NCI-H1092 (cell line): ENCODE measurements around the gene FMNL2.

ENCODE experiments used
- DNase-seq: peaks from one replicate; lab custom pipeline; 2025; lab: John Stamatoyannopoulos, UW

FMNL2 gene

GRCh38 chr2:152558158-152558984 lies 223.4 kb downstream of the FMNL2 start:
- DNase-seq, result no peak

GRCh38 chr2:152559008-152559407 lies 224.0 kb downstream of the FMNL2 start:
- DNase-seq, result no peak

GRCh38 chr2:152560166-152560565 lies 225.2 kb downstream of the FMNL2 start:
- no peak for DNase-seq

GRCh38 chr2:152560873-152561595 lies 226.1 kb downstream of the FMNL2 start:
- DNase-seq, result no peak

GRCh38 chr2:152562198-152562884 lies 227.4 kb downstream of the FMNL2 start:
- no peak for DNase-seq

- DNase-seq, result no peak
Observed at GRCh38 chr2:152563764-152564163, 228.8 kb downstream of the FMNL2 start.

- DNase-seq, result no peak
Observed at GRCh38 chr2:152564754-152565551, 230.0 kb downstream of the FMNL2 start.

GRCh38 chr2:152565884-152566727 lies 231.1 kb downstream of the FMNL2 start:
- DNase-seq, result no peak

GRCh38 chr2:152566728-152567069 lies 231.7 kb downstream of the FMNL2 start:
- DNase-seq, result no peak

- no peak for DNase-seq
Observed at GRCh38 chr2:152568531-152568930, 233.6 kb downstream of the FMNL2 start.

GRCh38 chr2:152569186-152569585 lies 234.2 kb downstream of the FMNL2 start:
- no peak for DNase-seq

- no peak for DNase-seq
Observed at GRCh38 chr2:152571048-152571766, 236.2 kb downstream of the FMNL2 start.

- no peak for DNase-seq
Observed at GRCh38 chr2:152572031-152572430, 237.1 kb downstream of the FMNL2 start.

GRCh38 chr2:152573168-152573567 lies 238.2 kb downstream of the FMNL2 start:
- DNase-seq, result no peak

GRCh38 chr2:152577579-152577978 lies 242.6 kb downstream of the FMNL2 start:
- no peak for DNase-seq

GRCh38 chr2:152578573-152578972 lies 243.6 kb downstream of the FMNL2 start:
- DNase-seq, result no peak

GRCh38 chr2:152580714-152581113 lies 245.7 kb downstream of the FMNL2 start:
- no peak for DNase-seq

GRCh38 chr2:152581360-152581759 lies 246.4 kb downstream of the FMNL2 start:
- no peak for DNase-seq

- DNase-seq, result no peak
Observed at GRCh38 chr2:152582081-152582480, 247.1 kb downstream of the FMNL2 start.

- no peak for DNase-seq
Observed at GRCh38 chr2:152583512-152584229, 248.7 kb downstream of the FMNL2 start.
